Fibroblast of lung (primary cell): Measurements from ENCODE around the gene SACM1L. TPM values are rescaled to one million over a fixed set of nuclear protein-coding genes. Genes with fewer than 3 reads are reported as not detected.

Experiments
- DNase-seq, 2 donors: peaks; one replicate each; pipeline versions ENCODE4 v3.0.0 to v3.0.0-alpha.2; 2010; ENCODE audit warnings: low read depth in 2 of 2
- H2AFZ ChIP-seq: 2 replicates; pipeline ENCODE4 v1.5.1; 2012; ENCODE audit warnings: low read length, control low read depth, inconsistent platforms
- H3K27ac ChIP-seq: 2 replicates; pipeline ENCODE4 v1.5.1; 2011; ENCODE audit warnings: low read length, control low read depth; ENCODE audit not compliant: insufficient read depth
- H3K27me3 ChIP-seq: 2 replicates; pipeline ENCODE4 v1.5.1; 2011; ENCODE audit warnings: mild to moderate bottlenecking, low read length; ENCODE audit not compliant: control insufficient read depth, insufficient read depth
- H3K36me3 ChIP-seq: 2 replicates; pipeline ENCODE4 v1.5.1; 2011; ENCODE audit warnings: low read length; ENCODE audit not compliant: control insufficient read depth, insufficient read depth
- H3K4me1 ChIP-seq: 2 replicates; pipeline ENCODE4 v1.5.1; 2011; ENCODE audit warnings: low read length; ENCODE audit not compliant: control insufficient read depth, insufficient read depth; ENCODE audit errors: extremely low read depth
- H3K4me2 ChIP-seq: 2 replicates; pipeline ENCODE4 v1.5.1; 2011; ENCODE audit warnings: low read length, control low read depth; ENCODE audit not compliant: insufficient read depth; ENCODE audit errors: extremely low read depth
- H3K4me3 ChIP-seq, 4 experiments: fragments of 200-600 bp in 1 of 4; sonication (generic) in 1 of 4; replicated peaks in 1 of 4; 2 replicates each; pipeline ENCODE4 v1.5.1; 2011 to 2016; ENCODE audit warnings: low read length in 4 of 4, low read depth in 3 of 4, mild to moderate bottlenecking in 3 of 4, control low read depth in 2 of 4, inconsistent platforms in 1 of 4, mixed read lengths in 1 of 4; ENCODE audit not compliant: insufficient read depth in 1 of 4; ENCODE audit errors: control extremely low read depth in 1 of 4
- H3K79me2 ChIP-seq: 2 replicates; pipeline ENCODE4 v1.5.1; 2012; ENCODE audit warnings: mild to moderate bottlenecking, low read length, inconsistent platforms; ENCODE audit not compliant: control insufficient read depth, insufficient read depth
- H3K9ac ChIP-seq: 2 replicates; pipeline ENCODE4 v1.5.1; 2011; ENCODE audit warnings: mild to moderate bottlenecking, low read length, control low read depth; ENCODE audit not compliant: insufficient read depth
- H3K9me3 ChIP-seq: 2 replicates; pipeline ENCODE4 v1.5.1; 2012; ENCODE audit warnings: low read depth, low read length; ENCODE audit not compliant: control insufficient read depth, insufficient read depth
- H4K20me1 ChIP-seq: 2 replicates; pipeline ENCODE4 v1.5.1; 2011; ENCODE audit warnings: low read length; ENCODE audit not compliant: control insufficient read depth, insufficient read depth; ENCODE audit errors: extremely low read depth
- EZH2 ChIP-seq: IDR thresholded peaks from 2 replicates; pipeline ENCODE4 v1.5.1; 2012; ENCODE audit warnings: low read length, control low read depth, mild to moderate bottlenecking; ENCODE audit errors: missing control alignments
- polyA plus RNA-seq, 2 donors: library from polyadenylated mRNA; depleted of rRNA in 1 of 2; stranded (reverse) in 1 of 2; unstranded in 1 of 2; fragments of >200 nt; gene quantifications; 2 replicates each; pipeline ENCODE4 v1.2.1, GENCODE V29; 2011 to 2012; ENCODE audit warnings: missing spikeins in 1 of 2
- total RNA-seq: library from RNA; depleted of rRNA; stranded (reverse); fragments of >200 nt; gene quantifications from 2 replicates; pipeline ENCODE4 v1.2.1, GENCODE V29; 2014
- TF ChIP-seq, protein P1 (sequence below), 2 donors: IDR thresholded peaks in 1 of 2; conservative IDR thresholded peaks in 1 of 2; 1 replicate in 1 of 2; 2 replicates in 1 of 2; pipeline ENCODE4 v1.5.1; 2011 to 2012; ENCODE audit warnings: low read length in 2 of 2, control low read depth in 1 of 2, inconsistent platforms in 1 of 2, low read depth in 1 of 2, mild to moderate bottlenecking in 1 of 2

The SACM1L gene
- total and polyA plus RNA-seq, 2 donors (not counting 1 experiment from before 2014, with no cell fraction given), result 33.3 to 41.8 TPM

DNA sequence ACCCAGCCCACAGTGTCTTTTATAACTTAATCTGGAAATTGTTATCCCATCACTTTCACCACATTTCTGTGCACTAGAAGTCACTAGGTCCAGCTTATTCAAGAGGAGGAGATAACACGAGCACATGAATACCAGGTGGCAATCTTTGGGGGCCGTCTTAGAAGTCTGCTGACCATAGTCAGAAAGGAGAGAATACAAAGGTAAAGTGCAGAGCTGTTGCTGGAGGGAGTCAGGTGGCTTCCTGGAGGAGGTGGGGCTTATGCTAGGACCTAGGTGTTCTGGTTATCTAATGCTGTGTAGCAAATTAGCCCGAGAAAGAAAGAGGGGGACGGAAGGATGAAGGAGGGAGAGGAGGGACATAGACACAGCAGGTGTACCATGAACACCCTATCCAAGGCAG lies 60.7 kb downstream of the SACM1L start:
- DNase-seq, result no peak
- Histone ChIP-seq H3K27me3 (no peaks in the 10 kb centered on the region), H3K36me3 (peaks cover 6% of the 10 kb centered on the region), H4K20me1 (no peaks in the 10 kb centered on the region), H2AFZ (no peak overlapping the region), H3K4me3 (no peak overlapping the region), H3K27ac (no peak overlapping the region), H3K79me2 (no peaks in the 10 kb centered on the region), H3K4me1 (no peaks in the 10 kb centered on the region), H3K9ac (no peak overlapping the region), H3K9me3 (no peaks in the 10 kb centered on the region), H3K4me2 (no peak overlapping the region)
- TF ChIP-seq, protein P1, sequence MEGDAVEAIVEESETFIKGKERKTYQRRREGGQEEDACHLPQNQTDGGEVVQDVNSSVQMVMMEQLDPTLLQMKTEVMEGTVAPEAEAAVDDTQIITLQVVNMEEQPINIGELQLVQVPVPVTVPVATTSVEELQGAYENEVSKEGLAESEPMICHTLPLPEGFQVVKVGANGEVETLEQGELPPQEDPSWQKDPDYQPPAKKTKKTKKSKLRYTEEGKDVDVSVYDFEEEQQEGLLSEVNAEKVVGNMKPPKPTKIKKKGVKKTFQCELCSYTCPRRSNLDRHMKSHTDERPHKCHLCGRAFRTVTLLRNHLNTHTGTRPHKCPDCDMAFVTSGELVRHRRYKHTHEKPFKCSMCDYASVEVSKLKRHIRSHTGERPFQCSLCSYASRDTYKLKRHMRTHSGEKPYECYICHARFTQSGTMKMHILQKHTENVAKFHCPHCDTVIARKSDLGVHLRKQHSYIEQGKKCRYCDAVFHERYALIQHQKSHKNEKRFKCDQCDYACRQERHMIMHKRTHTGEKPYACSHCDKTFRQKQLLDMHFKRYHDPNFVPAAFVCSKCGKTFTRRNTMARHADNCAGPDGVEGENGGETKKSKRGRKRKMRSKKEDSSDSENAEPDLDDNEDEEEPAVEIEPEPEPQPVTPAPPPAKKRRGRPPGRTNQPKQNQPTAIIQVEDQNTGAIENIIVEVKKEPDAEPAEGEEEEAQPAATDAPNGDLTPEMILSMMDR (conservative IDR thresholded peaks at IDR 0.05 in 1 of 2, IDR thresholded peaks at IDR 0.05 in 1 of 2; ENCODE audit: low read depth in 1 of 2, low read length in 2 of 2), result no peak
- TF ChIP-seq EZH2, result no peak

DNA sequence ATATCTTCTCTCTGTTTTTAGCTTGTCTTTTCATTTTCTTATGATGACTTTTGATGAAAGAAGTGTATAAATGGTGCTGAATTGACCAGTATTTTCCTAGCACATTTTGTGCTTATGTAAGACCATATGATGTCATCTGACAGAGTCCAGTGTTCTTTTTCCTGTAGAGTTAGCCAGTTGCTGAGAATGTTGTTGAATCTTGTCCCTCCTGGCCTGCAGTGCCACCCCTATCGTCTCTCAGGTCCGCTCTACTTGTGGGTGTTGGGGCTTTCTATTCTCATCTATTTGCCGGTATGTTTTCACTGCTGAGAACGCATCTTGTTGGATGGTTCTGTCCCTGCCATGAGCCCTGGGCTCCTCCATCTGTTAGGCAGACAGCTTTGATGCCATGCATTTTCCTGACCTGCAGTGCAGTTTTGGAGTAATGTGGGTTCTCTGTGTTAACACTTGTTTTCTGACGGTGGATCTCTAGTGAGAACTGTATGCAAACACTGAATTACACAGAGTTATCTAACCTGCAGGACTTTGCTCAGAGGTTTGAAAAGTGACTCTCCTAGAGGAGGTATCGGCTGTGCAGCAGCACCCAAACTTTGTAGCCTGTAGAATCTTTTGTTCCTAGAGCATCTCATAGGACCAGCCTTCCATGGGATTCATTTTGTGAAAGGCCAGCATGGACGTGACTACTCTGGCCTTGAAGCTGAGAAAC lies 62.5 kb downstream of the SACM1L start:
- Histone ChIP-seq H3K9ac (no peak overlapping the region), H3K27me3 (no peaks in the 10 kb centered on the region), H2AFZ (no peak overlapping the region), H4K20me1 (no peaks in the 10 kb centered on the region), H3K4me3 (no peak overlapping the region), H3K9me3 (no peaks in the 10 kb centered on the region), H3K4me2 (no peak overlapping the region), H3K36me3 (peaks cover 4% of the 10 kb centered on the region), H3K4me1 (no peaks in the 10 kb centered on the region), H3K27ac (no peak overlapping the region), H3K79me2 (no peaks in the 10 kb centered on the region)
- no peak for DNase-seq
- TF ChIP-seq EZH2, result no peak
- TF ChIP-seq, protein P1 (conservative IDR thresholded peaks at IDR 0.05 in 1 of 2, IDR thresholded peaks at IDR 0.05 in 1 of 2; ENCODE audit: low read depth in 1 of 2, low read length in 2 of 2), result no peak

DNA sequence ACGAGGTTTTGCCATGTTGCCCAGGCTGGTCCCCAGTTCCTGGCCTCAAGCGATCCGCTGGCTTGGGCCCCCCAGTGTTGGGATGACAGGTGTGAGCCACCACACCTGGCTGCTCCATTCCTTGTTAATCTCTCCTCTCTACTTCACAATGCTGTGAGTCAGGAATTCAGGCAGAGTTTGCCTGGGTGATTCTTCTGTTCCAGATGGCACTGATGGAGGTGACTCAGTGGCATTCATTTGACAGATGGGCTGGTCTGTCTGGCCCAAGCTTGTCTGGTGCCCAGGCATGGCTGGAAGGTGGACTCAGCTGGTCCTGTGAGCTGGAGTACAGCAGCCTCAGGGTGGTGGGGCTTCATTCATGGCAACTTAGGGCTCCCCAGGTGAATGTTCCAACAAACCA lies 63.9 kb downstream of the SACM1L start:
- no peak overlapping the region for H2AFZ ChIP-seq
- DNase-seq, result no peak
- H3K4me2 ChIP-seq, result no peak overlapping the region
- H3K4me3 ChIP-seq, result no peak overlapping the region
- no peaks in the 10 kb centered on the region for H4K20me1 ChIP-seq
- H3K9me3 ChIP-seq, result no peaks in the 10 kb centered on the region
- no peaks in the 10 kb centered on the region for H3K79me2 ChIP-seq
- H3K4me1 ChIP-seq, result no peaks in the 10 kb centered on the region
- no peak for TF ChIP-seq EZH2
- TF ChIP-seq, protein P1 (conservative IDR thresholded peaks at IDR 0.05 in 1 of 2, IDR thresholded peaks at IDR 0.05 in 1 of 2; ENCODE audit: low read depth in 1 of 2, low read length in 2 of 2), result no peak
- no peaks in the 10 kb centered on the region for H3K27me3 ChIP-seq
- no peak overlapping the region for H3K9ac ChIP-seq
- H3K27ac ChIP-seq, result no peak overlapping the region
- H3K36me3 ChIP-seq, result peaks cover under 1% of the 10 kb centered on the region
